Measurements from ENCODE around the gene SFTA2.
"Not testable (repeated sequence)": the region's sequence is repeated elsewhere in the genome, so short reads cannot be mapped to it uniquely, and the experiment has no call there.

The SFTA2 gene

GRCh38 chr6:30931969-30932645, at the start of gene SFTA2:
Gene SFTA2 (minus strand): TSS chr6:30932170. CDS start chr6:30932096, 74 bp downstream.
- DNase-seq = no peak

GRCh38 chr6:30979690-30980089, 47.7 kb upstream of the SFTA2 start:
- no peak for DNase-seq

- no peak for DNase-seq
These were observed 47.2 kb upstream of the SFTA2 start for GRCh38 chr6:30979141-30979540.

GRCh38 chr6:30974490-30975252, 42.7 kb upstream of the SFTA2 start:
- DNase-seq = no peak

- no peak for DNase-seq
These were observed 40.8 kb upstream of the SFTA2 start for GRCh38 chr6:30972816-30973215.

- DNase-seq = peak in 2 of 3 experiments; percentile 6 to 46
These were observed 39.0 kb upstream of the SFTA2 start for GRCh38 chr6:30970946-30971345.

- DNase-seq = not testable (repeated sequence)
These were observed 37.2 kb upstream of the SFTA2 start for GRCh38 chr6:30969171-30969570.

- DNase-seq = no peak
These were observed 34.2 kb upstream of the SFTA2 start for GRCh38 chr6:30966154-30966553.

GRCh38 chr6:30965140-30965601, 33.2 kb upstream of the SFTA2 start:
- DNase-seq = no peak

- DNase-seq = no peak
These were observed 32.1 kb upstream of the SFTA2 start for GRCh38 chr6:30964075-30964474.

GRCh38 chr6:30963641-30964040, 31.7 kb upstream of the SFTA2 start:
- no peak for DNase-seq

- DNase-seq = no peak
These were observed 30.7 kb upstream of the SFTA2 start for GRCh38 chr6:30962716-30963115.

- peak in 1 of 3 experiments; percentile 13 for DNase-seq
These were observed 29.1 kb upstream of the SFTA2 start for GRCh38 chr6:30960907-30961673.

GRCh38 chr6:30957716-30958115, 25.7 kb upstream of the SFTA2 start:
- no peak for DNase-seq

GRCh38 chr6:30955367-30956042, 23.5 kb upstream of the SFTA2 start:
- DNase-seq = peak in 2 of 3 experiments; percentile 57 to 77

GRCh38 chr6:30954631-30955366, 22.8 kb upstream of the SFTA2 start:
- no peak for DNase-seq

- no peak for DNase-seq
These were observed 20.0 kb upstream of the SFTA2 start for GRCh38 chr6:30951907-30952469.

GRCh38 chr6:30948811-30949210, 16.8 kb upstream of the SFTA2 start:
- no peak for DNase-seq

GRCh38 chr6:30947231-30947630, 15.3 kb upstream of the SFTA2 start:
- no peak for DNase-seq

GRCh38 chr6:30945281-30945680, 13.3 kb upstream of the SFTA2 start:
- DNase-seq = no peak

- no peak for DNase-seq
These were observed 12.1 kb upstream of the SFTA2 start for GRCh38 chr6:30944051-30944450.
